DMS53 (cell line): ENCODE data around the gene GRIN1.
A peak's percentile ranks its signal among the peaks of the same experiment; 100 is the strongest.

Experiments used
- DNase-seq: peaks from one replicate; lab custom pipeline; 2025; lab: John Stamatoyannopoulos, UW

GRIN1 gene

GRCh38 chr9:137164370-137165249 is 25.7 kb downstream of the GRIN1 start:
- DNase-seq, result no peak

DNA sequence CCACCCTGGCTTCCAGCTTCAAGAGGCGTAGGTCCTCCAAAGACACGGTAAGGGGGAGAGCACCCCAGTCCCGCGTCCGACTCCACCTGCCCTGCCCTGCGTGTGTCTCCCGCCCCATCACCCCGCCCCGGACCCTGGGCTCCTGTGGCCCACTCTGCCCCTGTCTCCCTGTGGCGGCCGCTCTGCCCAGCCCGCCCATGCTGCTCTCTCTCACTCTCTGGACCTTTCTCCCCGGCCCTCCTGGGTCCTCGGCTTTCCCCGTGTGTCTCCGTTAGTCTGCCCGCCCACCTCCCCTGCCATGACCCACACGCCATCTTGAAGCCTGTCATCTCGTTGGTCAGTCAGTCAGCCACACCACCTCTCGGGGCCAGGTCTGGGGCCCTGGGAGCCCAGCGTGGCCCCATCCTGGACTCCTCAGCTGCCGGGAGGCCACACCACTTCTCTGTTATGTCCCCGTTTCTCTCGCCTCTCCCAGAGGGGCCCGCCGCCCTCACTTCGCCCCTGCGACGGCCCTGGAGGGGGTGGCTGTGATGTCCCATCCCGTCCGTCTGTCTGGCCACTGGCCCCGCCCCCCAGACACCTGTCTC is 26.4 kb downstream of the GRIN1 start:
- no peak for DNase-seq

DNA sequence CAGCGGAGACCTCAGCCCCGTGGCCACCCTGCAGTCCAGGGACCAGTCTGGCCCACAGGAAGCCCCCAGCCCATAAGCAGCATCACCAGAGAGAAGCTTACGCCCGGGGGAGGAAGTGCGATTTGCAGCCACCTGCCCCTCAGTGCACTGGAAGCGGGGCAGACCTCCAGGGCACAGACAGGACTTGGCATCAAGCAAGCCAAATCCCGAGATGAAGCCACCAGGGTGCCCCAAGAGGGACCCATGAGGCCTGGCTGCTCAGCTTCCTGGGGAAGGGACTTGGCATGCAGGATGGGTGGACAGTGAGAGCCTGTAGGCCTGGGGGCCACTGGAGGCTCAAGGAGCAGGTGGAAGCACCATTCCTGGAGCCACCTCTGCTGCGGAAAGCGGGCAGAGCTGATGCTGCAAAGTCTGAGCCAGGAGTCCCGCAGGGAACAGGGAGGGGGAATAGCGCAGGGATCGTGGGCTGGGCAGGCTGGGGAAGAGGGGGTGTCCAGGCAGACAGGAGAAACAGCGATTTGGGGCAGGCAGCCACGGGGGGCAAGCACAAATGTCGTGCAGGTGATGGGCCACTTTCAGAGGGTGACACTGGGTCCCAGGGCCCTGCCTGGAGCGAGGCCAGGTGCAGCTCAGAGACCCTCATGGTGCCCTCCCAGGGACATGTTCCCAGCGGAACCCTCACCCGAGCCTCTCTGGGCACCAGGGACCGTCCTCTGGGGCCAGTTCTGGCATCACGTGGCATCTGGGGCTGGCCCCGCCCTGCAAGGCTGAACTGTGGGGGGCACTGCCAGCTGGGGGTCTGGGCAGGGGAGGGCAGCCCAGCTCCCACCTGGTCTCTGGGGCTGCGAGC is 27.7 kb downstream of the GRIN1 start:
- DNase-seq, result peak; percentile 43

- DNase-seq, result peak; percentile 78
Measured at GRCh38 chr9:137167277-137167746, 28.4 kb downstream of the GRIN1 start.

DNA sequence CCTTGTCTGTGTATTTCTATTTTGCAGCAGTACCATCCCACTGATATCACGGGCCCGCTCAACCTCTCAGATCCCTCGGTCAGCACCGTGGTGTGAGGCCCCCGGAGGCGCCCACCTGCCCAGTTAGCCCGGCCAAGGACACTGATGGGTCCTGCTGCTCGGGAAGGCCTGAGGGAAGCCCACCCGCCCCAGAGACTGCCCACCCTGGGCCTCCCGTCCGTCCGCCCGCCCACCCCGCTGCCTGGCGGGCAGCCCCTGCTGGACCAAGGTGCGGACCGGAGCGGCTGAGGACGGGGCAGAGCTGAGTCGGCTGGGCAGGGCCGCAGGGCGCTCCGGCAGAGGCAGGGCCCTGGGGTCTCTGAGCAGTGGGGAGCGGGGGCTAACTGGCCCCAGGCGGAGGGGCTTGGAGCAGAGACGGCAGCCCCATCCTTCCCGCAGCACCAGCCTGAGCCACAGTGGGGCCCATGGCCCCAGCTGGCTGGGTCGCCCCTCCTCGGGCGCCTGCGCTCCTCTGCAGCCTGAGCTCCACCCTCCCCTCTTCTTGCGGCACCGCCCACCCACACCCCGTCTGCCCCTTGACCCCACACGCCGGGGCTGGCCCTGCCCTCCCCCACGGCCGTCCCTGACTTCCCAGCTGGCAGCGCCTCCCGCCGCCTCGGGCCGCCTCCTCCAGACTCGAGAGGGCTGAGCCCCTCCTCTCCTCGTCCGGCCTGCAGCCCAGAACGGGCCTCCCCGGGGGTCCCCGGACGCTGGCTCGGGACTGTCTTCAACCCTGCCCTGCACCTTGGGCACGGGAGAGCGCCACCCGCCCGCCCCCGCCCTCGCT is 29.0 kb downstream of the GRIN1 start:
- peak; percentile 91 for DNase-seq

DNA sequence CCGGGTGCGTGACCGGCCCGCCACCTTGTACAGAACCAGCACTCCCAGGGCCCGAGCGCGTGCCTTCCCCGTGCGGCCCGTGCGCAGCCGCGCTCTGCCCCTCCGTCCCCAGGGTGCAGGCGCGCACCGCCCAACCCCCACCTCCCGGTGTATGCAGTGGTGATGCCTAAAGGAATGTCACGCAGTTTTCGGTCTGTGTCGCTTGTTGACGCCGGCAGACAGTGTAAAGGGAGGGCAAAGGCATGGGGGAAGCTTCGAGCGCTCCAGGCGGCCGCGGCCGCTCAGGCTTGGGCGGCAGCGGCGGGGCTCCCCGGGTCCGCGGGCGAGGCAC is 29.6 kb downstream of the GRIN1 start:
- peak; percentile 83 for DNase-seq

DNA sequence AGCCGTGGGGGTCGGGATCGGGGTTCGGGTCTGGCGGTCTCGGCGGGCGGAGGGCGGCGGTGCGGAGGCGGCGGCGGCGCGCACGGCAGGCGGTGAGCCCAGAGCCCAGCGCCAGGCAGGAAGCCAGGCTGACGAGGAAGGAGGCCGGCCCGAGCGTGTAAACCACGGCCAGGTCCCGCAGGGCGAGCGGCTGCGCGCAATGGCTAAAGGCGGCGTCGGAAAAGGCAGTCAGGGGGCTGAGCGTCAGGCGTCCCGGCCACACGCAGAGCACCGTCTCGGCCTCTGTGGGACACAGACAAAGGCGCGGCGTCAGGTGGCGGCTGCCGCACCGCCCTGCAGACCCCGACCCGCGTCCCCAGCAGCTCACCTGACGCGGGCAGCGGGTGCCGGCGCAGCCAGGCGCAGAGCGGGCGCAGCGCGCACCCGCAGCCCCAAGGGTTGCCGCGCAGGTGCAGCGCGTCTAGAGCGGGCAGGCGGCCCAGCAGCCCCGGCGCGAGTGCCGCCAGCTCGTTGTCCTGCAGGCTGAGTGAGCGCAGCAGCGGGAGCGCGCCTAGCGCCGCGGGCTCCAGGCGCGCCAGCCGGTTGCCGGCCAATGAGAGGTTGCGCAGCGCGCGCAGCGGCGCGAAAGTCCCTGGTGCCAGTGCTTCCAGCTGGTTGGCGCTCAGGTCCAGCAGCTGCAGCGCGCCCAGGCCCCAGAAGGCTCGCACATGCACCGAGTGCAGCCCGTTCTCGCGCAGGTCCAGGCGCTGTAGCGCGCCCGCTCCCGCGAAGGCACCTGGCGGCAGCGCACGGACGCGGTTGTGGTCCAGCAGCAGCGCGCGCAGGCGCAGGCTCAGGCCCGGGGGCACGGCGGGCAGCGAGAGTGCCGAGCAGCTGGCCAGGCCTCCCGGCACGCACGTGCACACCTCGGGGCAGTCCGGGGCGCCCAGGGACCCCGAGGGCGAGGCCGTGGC is 30.2 kb downstream of the GRIN1 start:
- peak; percentile 97 for DNase-seq

- no peak for DNase-seq
Measured at GRCh38 chr9:137169896-137170358, 31.0 kb downstream of the GRIN1 start, which contains the start of gene LRRC26. Gene LRRC26 (minus strand): TSS chr9:137170051. CDS start chr9:137169943, 108 bp downstream.

DNA sequence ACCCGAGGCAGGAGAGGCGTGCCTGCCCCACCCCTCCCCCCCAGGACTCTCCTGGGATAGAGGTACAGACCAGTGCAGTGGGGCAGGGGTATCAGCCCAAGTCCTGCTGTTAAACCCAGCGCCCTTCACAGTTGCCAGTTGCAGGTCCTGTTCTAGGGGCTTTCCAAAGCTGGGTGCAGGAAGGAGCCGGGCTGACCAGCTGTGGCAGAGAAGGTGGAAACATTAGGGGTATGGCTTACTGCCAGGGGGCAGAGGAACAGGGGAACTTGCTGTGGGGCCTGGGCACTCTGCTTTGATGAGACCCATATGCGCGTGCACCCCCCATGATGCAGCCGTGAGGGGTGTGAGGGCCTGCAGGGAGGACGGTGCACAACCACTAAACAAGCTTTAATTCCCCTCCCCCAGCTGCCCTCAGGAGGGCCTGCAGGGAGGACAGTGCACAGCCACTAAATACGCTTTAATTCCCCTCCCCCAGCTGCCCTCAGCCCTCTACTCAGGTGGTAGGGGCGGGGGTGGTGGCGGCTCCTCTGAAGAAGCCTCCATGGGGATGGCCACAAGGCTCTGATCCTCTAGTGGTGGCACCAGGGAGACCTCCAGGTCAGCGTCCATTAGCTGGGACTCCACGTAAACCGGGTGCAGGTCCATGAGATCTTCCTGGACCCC is 31.7 kb downstream of the GRIN1 start:
- DNase-seq, result no peak

- no peak for DNase-seq
Measured at GRCh38 chr9:137171149-137171900, 32.4 kb downstream of the GRIN1 start.

- DNase-seq, result peak; percentile 82
Measured at GRCh38 chr9:137172901-137173795, 34.2 kb downstream of the GRIN1 start.

DNA sequence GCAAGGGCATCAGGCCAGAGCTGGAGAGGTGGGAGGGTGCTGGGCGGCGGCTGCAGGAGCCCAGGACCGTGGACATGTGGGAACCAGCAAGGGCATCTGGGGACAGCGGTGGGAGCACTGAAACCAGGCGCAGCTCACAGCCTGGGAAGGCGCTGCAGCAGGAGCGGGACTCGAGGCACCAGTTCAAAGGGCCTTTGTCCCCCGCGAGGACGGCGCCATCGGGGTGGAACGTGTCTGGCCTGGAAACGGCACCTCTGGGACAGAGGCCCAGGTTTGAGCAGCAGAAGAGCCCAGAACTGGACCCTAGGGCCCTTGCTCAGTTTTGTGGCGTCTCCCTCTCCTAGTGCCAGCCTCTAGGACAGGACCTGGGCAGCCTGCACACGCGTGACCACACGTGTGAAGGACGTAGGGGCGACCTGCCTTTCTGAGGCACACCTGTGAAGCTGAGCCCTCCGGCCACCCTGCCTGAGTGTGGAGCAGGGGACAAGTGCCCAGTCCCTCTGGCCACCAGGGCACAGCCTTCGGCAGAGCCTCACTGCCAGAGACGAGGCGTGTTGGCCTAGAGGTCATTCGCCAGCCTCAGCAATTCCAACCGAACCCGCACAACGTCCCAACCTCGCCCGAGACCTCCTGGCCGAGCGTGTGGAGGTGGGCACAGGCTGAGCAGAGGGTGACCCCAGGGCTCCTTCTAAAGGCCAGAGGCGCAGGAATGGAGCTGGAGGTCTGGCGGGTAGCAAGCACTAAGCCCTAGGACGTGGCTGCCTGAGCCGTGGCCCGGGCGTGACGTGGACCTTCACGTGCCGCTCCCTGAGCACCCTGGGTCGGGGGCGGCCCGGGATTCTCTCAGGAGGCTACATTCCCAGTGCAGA is 35.1 kb downstream of the GRIN1 start:
- no peak for DNase-seq

GRCh38 chr9:137174722-137175293 is 35.9 kb downstream of the GRIN1 start:
- no peak for DNase-seq

GRCh38 chr9:137175345-137175961 is 36.5 kb downstream of the GRIN1 start:
- no peak for DNase-seq

GRCh38 chr9:137176302-137177182 is 37.6 kb downstream of the GRIN1 start:
- peak; percentile 91 for DNase-seq
